Stimulated activated CD4-positive, alpha-beta T cell treated with anti-CD3 and anti-CD28 coated beads, Interleukin-4, amount 100 ng/mL, for 1 hour (primary cell): ENCODE results near the gene MYO10.
"Not testable (repeated sequence)": the region's sequence is repeated elsewhere in the genome, so short reads cannot be mapped to it uniquely, and the experiment has no call there.

ENCODE experiments used
- DNase-seq: peaks from one replicate; pipeline ENCODE4 v3.0.0-alpha.2; 2020

Gene MYO10

DNA sequence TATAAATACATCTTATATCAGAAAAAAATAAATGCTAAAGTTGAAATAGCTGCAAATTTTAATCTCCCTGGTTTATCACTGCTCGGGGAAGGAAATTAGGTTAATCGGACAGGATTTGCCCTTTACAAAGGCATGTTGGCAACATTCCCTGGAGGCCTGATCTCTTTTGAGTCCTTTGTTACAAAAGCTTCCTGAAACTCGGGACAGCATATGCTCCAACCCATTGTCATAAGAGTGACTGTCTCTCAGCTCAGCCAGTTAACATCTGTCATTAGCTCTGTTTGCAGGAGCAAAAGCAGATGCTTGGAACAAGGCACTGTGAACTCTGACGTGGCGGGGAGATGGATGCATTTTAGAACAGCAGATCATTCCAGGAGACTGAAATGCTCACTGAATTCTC is 80.6 kb downstream of the MYO10 start:
- DNase-seq = no peak

GRCh38 chr5:16854351-16854750 is 81.7 kb downstream of the MYO10 start:
- DNase-seq = no peak

DNA sequence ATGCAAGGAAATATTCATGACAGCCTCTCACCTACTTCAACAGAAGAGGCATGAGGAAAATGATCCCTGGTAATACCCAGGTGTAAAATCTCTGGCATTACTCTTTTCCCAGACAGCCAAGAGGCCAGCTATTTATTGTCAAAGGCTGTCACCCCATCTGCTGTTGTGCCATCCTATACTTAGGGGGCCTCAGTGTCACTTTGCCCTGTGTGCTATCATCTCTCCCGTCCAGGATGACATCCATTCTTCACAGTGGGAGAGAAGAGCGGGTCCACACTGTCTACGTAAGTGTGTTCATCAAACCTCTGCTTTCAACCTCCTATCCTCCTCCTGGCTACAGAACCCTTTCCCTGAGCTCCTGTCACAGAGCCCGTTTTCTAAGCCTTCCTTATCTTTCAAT is 82.6 kb downstream of the MYO10 start:
- DNase-seq = no peak

DNA sequence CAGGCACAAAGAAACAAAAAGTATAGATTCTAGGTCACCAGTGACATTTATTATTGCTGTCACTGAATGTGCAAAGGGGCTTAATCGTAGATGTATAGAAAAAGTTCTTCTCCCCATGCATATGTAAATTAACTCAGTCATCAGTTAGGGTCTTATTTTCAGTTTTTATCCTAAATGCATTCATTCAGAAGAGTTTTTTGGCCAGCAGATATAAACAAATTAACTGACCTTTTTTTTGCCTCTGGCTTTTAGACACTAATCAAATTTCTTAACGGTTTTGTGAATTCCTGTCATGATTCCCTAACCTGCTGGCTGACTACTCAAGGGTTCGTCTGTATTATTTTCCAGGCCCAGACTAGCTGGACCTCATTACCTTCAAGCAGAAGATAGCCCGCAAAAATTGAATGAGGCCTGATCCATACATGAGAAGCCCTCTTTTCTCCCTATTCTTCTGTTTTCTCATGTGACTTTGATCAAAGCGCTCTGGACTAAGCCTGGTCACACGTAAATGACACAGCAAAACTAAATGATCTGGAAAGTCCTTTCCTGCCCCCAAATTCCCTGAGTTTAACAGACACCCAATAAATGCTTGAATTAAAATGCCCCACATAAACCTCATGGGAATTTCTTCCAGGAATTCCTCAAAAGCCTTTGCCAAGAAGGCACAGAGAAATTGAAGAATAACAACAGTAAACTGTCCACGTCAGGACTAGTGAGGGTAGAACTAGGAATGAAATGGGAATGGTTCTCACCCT is 83.7 kb downstream of the MYO10 start:
- DNase-seq = no peak

DNA sequence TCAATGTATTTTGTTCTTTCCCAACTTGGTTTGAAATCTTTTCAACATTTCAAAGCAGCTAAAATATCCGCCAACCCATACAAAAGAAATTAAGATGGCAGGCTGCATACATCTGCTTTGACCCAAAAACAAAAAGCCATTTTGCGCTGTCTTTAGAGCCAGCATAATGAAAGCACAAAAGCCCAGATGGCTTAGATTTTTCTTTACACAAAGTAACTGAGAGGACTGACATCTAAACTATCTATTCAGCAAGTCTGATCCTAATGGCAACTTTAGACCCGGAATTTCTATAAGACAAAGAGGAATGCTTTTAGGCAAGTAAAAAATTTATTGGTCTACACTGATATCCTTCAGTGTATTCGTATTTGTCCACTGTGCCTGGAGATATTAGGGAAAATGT is 86.3 kb downstream of the MYO10 start:
- no peak for DNase-seq

DNA sequence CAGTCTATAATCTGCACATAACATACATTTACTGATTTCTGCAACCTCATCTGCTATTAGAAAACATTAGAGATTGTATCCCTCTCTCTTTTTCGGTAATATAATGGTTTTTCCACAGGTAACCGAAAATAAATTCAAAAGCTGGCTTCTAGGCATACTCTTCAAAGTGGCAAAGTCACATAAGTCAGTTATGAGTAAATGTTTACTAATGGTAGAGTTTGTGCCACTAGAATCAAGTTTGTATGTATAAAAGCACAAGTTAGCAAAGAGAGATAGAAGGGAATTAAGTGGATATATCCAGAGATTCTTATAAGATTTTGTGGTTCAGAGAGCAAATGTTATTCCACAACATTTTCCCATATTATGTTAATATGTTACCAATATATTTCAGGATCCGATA is 86.9 kb downstream of the MYO10 start:
- no peak for DNase-seq

DNA sequence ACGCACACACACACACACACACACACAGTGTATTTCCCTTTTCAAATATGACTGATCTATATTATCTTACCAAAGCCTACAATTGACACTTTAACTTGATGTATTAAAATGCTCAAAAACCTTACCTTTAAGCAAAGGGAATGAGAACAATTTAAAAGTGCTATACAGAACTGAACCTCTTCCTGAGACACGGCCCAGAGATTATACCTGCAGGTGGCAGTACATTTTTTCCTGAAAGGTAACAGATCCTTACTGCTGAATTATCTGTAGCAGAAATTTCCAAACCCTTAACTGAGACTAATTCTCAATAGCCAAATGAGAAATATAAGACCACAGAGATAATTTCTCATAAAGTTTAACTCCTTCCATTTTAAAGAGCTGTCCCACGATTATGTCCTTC is 91.1 kb downstream of the MYO10 start:
- no peak for DNase-seq

GRCh38 chr5:16842896-16843295 is 93.2 kb downstream of the MYO10 start:
- no peak for DNase-seq

DNA sequence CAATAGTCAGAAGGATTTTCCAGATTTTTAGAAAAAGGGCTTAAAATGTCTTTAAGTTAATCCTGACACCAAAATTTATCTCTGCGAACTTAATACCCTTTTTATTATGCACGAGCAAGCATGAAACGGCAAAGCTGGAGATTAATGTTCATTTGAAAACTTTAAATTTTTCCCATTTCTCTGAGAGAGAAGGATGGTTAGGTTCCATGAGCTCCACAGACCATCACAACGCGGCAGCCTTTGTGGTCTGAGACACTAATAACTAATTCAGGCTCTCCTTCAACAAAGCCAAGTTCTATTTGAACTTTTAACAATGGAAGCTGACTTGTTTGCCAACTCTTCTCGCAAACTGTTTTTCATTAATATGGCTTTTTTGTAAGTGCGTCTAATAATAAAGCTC is 94.7 kb downstream of the MYO10 start:
- DNase-seq = no peak

DNA sequence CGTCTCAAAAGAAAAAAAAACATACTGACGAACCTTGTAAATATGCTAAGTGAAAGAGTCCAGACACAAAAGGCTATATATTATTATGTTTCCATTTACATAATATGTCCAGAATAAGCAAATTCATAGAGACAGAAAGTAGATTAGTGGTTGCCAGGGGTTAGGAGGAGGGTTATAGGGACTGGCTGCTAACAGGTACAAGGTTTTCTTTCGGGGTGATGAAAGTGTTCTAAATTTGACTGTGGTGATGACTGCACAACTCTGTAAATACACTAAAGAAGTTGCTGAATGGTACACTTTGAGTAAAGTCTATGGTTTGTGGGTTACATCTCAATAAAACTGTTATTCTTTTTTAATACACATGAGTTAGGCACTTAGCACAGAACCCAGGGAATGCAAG is 98.8 kb downstream of the MYO10 start:
- DNase-seq = no peak

DNA sequence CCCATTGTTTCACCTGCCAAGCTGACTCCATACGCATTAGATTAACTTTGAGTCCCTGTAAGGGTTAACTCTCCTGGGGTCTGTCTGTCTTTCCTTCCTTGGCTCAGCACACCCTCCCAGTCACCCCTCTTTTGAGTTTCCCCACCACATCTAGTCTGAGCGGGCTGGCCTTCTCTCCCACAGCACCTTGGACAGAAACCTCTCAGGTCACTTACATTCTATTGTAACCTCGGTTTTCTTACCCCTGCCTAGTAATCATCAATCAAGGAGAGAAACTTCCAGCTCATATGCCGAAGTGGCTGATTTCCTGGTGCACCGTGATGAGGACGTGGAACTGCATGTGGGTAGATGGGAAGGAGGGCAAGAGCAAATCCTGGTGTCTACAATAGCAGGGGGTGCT is 102.1 kb downstream of the MYO10 start:
- no peak for DNase-seq

GRCh38 chr5:16831326-16831725 is 104.8 kb downstream of the MYO10 start:
- not testable (repeated sequence) for DNase-seq

DNA sequence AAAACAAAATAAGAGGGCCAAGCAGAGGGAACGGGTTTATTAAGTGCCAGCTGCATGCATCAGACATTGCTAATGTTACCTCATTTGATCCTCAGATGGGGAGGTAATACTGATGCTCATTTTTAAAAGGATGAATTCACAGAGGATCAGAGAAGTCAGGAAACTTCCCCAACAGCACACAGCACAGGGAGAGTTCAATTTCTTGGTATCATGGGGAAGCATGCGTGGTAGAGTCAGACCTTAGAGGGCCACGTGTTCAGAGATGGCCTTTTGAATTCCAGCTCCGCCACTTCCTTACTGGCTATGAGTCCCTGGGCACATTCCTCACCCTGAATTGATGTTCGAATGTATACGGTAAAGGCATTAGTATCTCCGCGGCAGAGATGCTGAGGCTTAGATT is 108.3 kb downstream of the MYO10 start:
- DNase-seq = no peak

- DNase-seq = no peak
Measured at GRCh38 chr5:16826379-16827125, 109.5 kb downstream of the MYO10 start.

DNA sequence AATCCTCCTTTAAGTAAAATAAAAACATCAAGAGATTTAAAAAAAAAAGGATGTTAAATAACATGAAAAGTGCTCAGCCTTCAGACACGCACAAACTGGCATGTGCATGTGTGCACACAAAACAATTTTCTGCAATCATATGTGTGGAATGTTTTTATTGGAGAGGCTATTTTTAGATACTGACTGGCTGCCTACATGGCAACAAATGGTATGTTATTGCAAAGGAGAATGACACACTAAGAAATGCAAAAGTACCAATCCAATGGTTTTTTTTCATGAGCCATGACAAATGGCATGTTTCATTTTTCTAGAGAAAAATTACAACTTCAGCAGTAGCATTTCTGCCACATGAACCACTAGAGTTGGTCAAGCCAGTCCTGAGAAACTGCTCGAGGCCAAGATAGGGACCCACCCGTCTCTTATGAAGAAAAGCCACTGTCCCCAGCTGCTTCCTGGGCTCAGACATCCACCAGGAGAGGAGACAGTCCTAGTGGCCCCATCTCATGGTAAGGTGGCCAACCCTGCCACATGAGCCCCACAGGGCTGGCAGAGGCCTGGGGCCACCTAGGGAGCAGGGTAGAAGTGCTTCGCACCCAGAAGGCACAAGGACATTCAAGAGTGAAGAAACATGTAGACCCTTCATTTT is 116.4 kb downstream of the MYO10 start:
- no peak for DNase-seq

DNA sequence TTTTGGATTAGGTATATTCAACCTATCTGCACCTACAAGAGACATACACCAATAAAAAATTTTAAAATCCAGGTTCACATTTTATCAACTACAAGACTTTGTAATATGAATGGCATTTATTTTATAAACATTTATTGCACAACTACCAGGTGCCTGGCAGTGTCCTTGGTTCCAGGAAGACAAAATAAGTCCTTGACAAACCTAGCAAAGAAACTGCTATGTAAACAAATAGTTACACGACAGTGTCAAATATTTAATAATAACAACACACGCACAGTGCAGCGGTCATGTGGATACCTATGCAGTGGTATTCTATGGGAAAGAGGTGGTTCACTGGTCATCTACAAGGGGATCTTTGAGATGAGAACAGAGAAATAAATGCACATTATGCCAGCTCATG is 120.7 kb downstream of the MYO10 start:
- DNase-seq = no peak

- no peak for DNase-seq
Measured at GRCh38 chr5:16812911-16813310, 123.2 kb downstream of the MYO10 start.

- no peak for DNase-seq
Measured at GRCh38 chr5:16812448-16812847, 123.6 kb downstream of the MYO10 start.

DNA sequence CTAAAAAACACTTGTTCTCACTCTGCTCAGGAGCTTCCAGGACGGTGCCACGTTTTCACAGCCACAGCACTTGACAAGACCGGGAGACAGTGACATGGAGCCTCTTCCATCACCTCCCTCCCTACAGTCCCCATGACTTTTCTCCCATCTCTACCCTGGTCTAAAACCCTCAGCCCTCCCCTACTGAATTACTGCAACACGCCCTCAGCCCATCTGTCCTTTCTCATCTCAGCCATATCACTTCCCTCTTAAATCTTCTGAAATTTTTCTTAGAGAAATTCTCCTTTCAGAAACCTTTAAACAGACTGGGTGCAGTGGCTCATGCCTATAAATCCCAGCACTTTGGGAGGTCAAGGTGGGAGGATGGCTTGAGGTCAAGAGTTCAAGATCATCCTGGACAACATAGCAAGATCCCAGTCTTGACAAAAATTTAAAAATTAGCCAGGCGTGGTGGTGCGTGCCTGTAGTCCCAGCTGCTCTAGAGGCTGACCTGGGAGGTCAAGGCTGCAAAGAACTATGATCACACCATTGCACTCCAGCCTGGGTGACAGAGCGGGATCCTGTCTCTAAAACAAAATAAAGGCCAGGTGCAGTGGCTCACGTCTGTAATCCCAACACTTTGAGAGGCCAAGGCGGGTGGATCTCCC is 125.8 kb downstream of the MYO10 start:
- no peak for DNase-seq

DNA sequence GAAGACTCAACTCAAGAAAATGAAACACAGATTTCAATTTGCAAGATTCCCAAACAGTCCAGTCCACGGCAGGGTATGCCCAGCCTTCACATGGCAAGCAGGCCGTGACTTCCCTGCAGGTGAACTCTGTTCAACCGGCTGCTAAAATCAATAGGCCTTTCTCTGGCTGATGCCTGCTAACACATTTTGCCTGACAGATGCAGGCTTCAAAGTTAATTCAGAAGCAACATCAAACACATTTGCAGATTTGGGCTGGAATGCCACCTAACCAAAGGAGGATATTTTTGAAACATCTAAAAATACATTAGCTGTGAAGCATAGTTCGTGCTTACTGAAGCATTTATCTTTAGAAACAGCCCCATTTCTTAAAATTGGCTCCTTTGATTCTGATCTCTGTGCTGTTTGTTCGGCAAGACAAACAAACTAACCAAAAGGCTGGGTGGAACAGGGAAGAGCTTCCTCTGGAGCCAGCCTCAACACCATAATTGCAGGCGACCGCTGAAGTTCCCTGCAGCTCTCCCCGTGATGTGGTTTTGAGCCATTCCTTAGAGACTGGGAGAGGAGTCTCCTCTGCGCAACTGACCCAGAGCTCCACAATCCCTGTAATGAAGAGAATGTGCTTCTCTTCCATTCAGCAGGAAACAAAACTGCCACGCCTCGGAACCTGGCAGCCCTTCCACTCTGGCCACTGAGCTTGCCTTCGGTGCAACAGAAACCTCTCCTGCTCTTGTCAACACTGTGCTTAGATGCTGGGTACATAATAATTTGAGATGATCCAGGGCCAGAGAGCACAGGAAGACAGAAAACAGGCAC is 126.5 kb downstream of the MYO10 start:
- DNase-seq = no peak

DNA sequence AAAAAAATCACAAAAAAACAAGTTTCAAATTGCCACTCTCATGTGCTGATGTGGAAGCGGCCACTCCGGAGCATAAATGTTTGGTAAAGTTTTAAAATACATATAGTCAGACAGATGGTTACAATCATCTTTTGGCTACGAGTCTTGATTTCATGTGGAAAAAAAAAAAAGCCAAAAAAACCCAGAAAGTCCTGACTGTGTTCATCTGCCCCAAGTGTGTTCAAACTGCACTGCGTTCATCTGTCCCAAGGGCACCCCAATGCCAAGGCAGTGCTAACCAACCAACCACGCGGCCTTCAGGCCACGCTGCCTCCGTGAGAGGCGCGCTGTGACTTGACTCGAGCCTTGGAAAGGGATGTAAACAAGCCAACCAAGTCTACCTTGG is 127.1 kb downstream of the MYO10 start:
- no peak for DNase-seq

DNA sequence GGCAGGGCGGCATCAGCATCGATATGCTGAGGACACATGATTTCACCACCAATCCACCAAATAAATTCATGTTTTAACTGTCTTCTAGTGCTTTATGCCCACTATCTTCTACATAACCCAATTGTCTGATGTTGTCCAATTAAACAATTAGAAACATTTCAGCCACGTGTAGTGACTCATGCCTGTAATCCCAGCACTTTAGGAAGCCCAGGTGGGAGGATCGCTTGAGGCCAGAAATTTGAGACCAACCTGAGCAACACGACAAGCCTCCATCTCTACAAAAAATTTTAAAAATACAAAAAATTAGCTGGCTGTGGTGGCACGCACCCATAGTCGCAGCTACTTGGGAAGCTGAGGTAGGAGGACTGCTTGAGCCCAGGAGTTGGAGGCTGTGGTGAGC is 128.1 kb downstream of the MYO10 start:
- DNase-seq = no peak

- DNase-seq = no peak
Measured at GRCh38 chr5:16807547-16807864, 128.6 kb downstream of the MYO10 start.
